HG03342 (cell line): Measurements from ENCODE around the gene EFHC1.

Experiments used
- ATAC-seq: cut with Tn5 transposase; IDR thresholded peaks from one replicate; pipeline ENCODE4 v1.9.1; 2021; ENCODE audit warnings: mild to moderate bottlenecking, moderate library complexity; ENCODE audit not compliant: unreplicated experiment

Gene EFHC1

GRCh38 chr6:52516269-52516668 lies 96.1 kb downstream of the EFHC1 start:
- no peak for ATAC-seq

- no peak for ATAC-seq
These were observed 96.8 kb downstream of the EFHC1 start for GRCh38 chr6:52516943-52517342.

- ATAC-seq = peak; percentile 91
These were observed 97.5 kb downstream of the EFHC1 start for GRCh38 chr6:52517502-52518278.

- ATAC-seq = no peak
These were observed 98.3 kb downstream of the EFHC1 start for GRCh38 chr6:52518279-52518945.

- ATAC-seq = no peak
These were observed 99.5 kb downstream of the EFHC1 start for GRCh38 chr6:52519618-52520017.

- ATAC-seq = no peak
These were observed 102.0 kb downstream of the EFHC1 start for GRCh38 chr6:52522151-52522626.

- no peak for ATAC-seq
These were observed 102.5 kb downstream of the EFHC1 start for GRCh38 chr6:52522655-52523054.

- ATAC-seq = no peak
These were observed 103.4 kb downstream of the EFHC1 start for GRCh38 chr6:52523378-52524142.

- ATAC-seq = no peak
These were observed 104.8 kb downstream of the EFHC1 start for GRCh38 chr6:52524918-52525317.

GRCh38 chr6:52526634-52527033 lies 106.5 kb downstream of the EFHC1 start:
- no peak for ATAC-seq

GRCh38 chr6:52527436-52527835 lies 107.3 kb downstream of the EFHC1 start:
- no peak for ATAC-seq

- no peak for ATAC-seq
These were observed 109.2 kb downstream of the EFHC1 start for GRCh38 chr6:52529311-52529710.

GRCh38 chr6:52530351-52530750 lies 110.2 kb downstream of the EFHC1 start:
- ATAC-seq = no peak

- ATAC-seq = no peak
These were observed 111.3 kb downstream of the EFHC1 start for GRCh38 chr6:52531396-52531795.

- ATAC-seq = no peak
These were observed 111.7 kb downstream of the EFHC1 start for GRCh38 chr6:52531834-52532233.

GRCh38 chr6:52532457-52532856 lies 112.3 kb downstream of the EFHC1 start:
- ATAC-seq = no peak

GRCh38 chr6:52533491-52533890 lies 113.3 kb downstream of the EFHC1 start:
- no peak for ATAC-seq

GRCh38 chr6:52534363-52534762 lies 114.2 kb downstream of the EFHC1 start:
- ATAC-seq = no peak

GRCh38 chr6:52534966-52535390 lies 114.8 kb downstream of the EFHC1 start:
- ATAC-seq = peak; percentile 33

- ATAC-seq = no peak
These were observed 115.7 kb downstream of the EFHC1 start for GRCh38 chr6:52535711-52536423.

GRCh38 chr6:52536424-52536916 lies 116.3 kb downstream of the EFHC1 start:
- peak; percentile 34 for ATAC-seq
